ENCODE data around the gene ZDHHC11B.
"Not testable (repeated sequence)": the region's sequence is repeated elsewhere in the genome, so short reads cannot be mapped to it uniquely, and the experiment has no call there.

The ZDHHC11B gene

DNA sequence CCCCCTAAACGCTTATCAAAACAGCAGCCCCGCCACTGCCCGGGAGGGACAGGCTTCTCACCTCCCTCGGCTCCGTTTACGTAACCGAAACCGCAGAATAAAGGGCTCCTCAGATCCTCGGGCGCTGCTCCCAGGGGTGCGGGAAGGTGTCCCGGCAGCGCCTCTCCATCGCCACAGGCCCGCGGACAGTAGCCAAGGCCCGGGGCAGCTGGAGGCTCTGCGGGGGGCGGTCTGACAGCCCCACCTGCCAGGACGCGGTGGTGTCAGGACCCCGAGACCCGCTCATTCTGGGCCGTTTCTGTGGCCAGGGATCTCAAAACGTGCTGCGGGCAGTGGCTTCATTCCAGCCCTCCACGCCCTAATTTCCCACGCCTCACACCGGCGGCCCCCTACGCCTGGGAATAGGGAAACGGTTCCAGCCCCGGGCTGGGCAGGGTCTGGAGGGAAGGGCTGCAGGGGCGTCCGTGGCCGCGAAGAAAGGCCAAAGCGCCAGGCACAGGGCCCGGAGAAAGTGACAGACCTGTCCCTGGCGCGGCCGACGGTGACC, 575 bp downstream of the ZDHHC11B start:
- DNase-seq = not testable (repeated sequence)

DNA sequence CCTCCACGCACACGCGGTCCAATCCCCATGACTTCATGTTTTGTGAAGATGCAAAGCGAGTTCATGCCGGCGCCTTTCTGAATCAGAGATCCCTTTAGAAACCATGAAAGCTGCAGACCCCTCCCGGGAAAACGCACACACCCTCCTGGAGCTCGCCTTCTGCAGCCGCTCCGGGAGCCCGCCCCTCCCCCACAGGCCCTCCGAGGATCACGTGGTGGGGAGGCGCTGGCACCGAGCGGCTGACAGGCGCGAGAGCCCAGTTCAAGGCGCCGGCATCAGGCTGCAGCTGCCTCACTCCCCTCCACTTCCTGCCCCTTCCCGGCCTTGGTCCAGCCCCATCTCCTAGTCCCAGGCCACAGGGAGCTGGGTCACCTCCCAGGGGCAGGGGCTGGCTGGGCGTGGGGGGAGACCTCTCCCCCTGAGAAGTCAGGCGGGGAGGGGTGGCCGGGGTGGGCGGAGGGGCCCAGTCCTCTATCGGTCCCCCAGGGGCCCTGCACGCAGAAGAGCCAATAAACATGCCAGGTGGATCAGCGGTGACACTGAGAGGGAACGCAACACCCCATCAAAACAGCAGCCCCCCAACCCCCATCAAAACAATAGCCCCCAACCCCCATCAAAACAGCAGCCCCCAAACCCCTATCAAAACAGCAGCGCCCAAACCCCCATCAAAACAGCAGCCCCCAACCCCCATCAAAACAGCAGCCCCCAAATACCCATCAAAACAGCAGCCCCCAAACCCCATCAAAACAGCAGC, 1.3 kb downstream of the ZDHHC11B start:
- not testable (repeated sequence) for DNase-seq

- not testable (repeated sequence) for DNase-seq
Observed at GRCh38 chr5:782356-782755, 2.2 kb downstream of the ZDHHC11B start.

DNA sequence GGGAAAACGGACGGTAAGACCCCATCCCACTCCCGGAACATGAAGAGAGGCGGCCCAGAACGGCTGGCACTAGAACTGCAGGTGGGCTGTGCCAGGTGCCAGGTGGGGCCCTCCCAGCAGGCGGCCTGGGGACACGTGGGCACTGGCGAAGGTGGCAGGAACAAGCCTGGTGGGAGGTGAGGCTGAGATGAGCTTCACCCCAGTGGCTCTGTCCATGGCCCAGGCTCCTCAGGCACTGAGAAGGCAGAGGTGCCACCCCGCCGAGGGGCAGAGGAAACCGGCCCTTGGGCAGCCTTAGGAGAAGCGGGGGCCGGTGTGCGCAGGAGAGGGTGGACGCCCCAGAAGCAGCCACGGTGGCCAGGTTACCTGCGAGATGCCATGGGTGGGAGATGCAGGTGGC, 4.0 kb downstream of the ZDHHC11B start:
- not testable (repeated sequence) for DNase-seq

GRCh38 chr5:778967-779366, 5.6 kb downstream of the ZDHHC11B start:
- DNase-seq = not testable (repeated sequence)

GRCh38 chr5:778421-778820, 6.1 kb downstream of the ZDHHC11B start:
- not testable (repeated sequence) for DNase-seq

- no peak for DNase-seq
Observed at GRCh38 chr5:777756-778161, 6.8 kb downstream of the ZDHHC11B start.

GRCh38 chr5:776862-777711, 7.4 kb downstream of the ZDHHC11B start:
- no peak for DNase-seq

GRCh38 chr5:775961-776861, 8.3 kb downstream of the ZDHHC11B start:
- no peak for DNase-seq

DNA sequence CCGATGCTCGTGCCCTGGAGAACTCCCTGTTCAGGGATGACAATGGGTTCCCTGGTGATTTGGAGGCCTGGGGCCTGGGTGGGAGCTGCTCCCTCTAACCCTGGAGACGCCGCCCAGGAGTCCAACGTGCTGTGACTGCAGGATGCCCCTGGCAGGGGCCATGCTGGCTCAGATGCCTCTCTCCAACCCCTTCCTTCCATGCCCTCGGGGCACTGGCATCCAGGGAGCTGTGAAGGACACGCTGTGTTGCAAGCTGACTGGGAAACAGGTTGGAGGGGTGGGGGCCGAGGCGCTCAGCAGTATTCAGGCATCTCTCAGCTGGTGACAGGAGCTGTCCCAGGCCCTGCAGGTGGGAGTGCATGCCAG, 9.0 kb downstream of the ZDHHC11B start:
- DNase-seq = not testable (repeated sequence)

- DNase-seq = not testable (repeated sequence)
Observed at GRCh38 chr5:774854-775505, 9.5 kb downstream of the ZDHHC11B start.

GRCh38 chr5:774304-774703, 10.2 kb downstream of the ZDHHC11B start:
- DNase-seq = not testable (repeated sequence)

GRCh38 chr5:773517-774264, 10.8 kb downstream of the ZDHHC11B start:
- no peak for DNase-seq

GRCh38 chr5:772931-773330, 11.6 kb downstream of the ZDHHC11B start:
- DNase-seq = not testable (repeated sequence)

DNA sequence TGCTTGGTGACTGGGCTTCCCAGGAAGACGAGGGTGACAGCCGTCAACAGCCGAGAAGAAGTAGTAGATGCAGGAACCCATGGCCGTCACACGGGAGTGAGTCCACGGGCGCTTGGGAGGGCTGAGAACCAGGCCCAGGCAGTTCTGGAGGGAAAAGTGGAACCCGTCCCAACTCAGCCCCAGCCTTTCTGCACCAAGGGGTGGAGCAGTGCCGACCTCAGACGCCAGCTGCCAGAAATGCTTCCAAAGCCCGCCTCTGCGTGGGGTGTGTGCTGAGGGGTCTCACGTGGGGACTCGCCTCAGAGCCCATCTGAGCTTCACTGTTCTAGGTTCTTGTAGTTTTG, 12.0 kb downstream of the ZDHHC11B start:
- not testable (repeated sequence) for DNase-seq

GRCh38 chr5:771841-772546, 12.5 kb downstream of the ZDHHC11B start:
- DNase-seq = not testable (repeated sequence)

- DNase-seq = not testable (repeated sequence)
Observed at GRCh38 chr5:771087-771781, 13.3 kb downstream of the ZDHHC11B start.

- DNase-seq = not testable (repeated sequence)
Observed at GRCh38 chr5:770585-770984, 13.9 kb downstream of the ZDHHC11B start.

- DNase-seq = not testable (repeated sequence)
Observed at GRCh38 chr5:769485-770145, 14.9 kb downstream of the ZDHHC11B start.

Data from HCEC 1CT (cell line).